Measurements from ENCODE around the gene CDH22.

- TF ChIP-seq CTCF (IDR thresholded peaks at IDR 0.05) = no peak
- TF ChIP-seq POLR2A (IDR thresholded peaks at IDR 0.05) = no peak
These were observed 141.2 kb downstream of the CDH22 start for GRCh38 chr20:46167080-46167479.
